PC-9 (cell line): ENCODE data around the gene COG4. TPM values are rescaled to one million over a fixed set of nuclear protein-coding genes. Genes with fewer than 3 reads are reported as not detected.
A peak's percentile ranks its signal among the peaks of the same experiment; 100 is the strongest.
"Not testable (repeated sequence)": the region's sequence is repeated elsewhere in the genome, so short reads cannot be mapped to it uniquely, and the experiment has no call there.

Experiments used
- BruUV-seq: library from RNA; stranded (reverse); fragments of 400-500 nt; replicated peaks from 2 replicates; lab custom pipeline; 2021; lab: Mats Ljungman, UMichigan
- CTCF ChIA-PET: fragments of 300-600 bp; sonication (Branson Sonifier 250); formaldehyde crosslinking; loops from one replicate; lab custom pipeline; 2022; ENCODE audit warnings: antibody characterized with exemption; lab: Charles Lee
- POLR2A ChIA-PET: fragments of 300-600 bp; sonication (Branson Sonifier 250); formaldehyde crosslinking; loops from one replicate; lab custom pipeline; 2022; ENCODE audit warnings: antibody characterized with exemption; ENCODE audit not compliant: unreplicated experiment; lab: Charles Lee
- DNase-seq, 2 experiments: peaks; one replicate each; pipeline versions ENCODE4 v3.0.0 to v3.0.0-alpha.2; 2015 to 2022; ENCODE audit warnings: mixed read lengths in 1 of 2
- H2AFZ ChIP-seq: fragments of 200-600 bp; sonication (generic); 2 replicates; pipeline ENCODE4 v1.8.1; 2017; ENCODE audit warnings: antibody characterized with exemption
- H3F3A ChIP-seq: fragments of 200-600 bp; sonication (generic); 2 replicates; pipeline ENCODE4 v1.8.1; 2017; ENCODE audit warnings: antibody characterized with exemption, mild to moderate bottlenecking, low read depth; ENCODE audit not compliant: insufficient read depth
- H3K27ac ChIP-seq: fragments of 200-600 bp; sonication (generic); 2 replicates; pipeline ENCODE4 v1.6.1; 2016; ENCODE audit warnings: mixed run types
- H3K27me3 ChIP-seq: fragments of 200-600 bp; sonication (generic); 2 replicates; pipeline ENCODE4 v1.6.1; 2016; ENCODE audit warnings: low read depth, mixed run types; ENCODE audit not compliant: insufficient read depth
- H3K36me3 ChIP-seq: fragments of 200-600 bp; sonication (generic); 2 replicates; pipeline ENCODE4 v1.6.1; 2016; ENCODE audit warnings: low read depth, mixed run types
- H3K4me1 ChIP-seq: fragments of 200-600 bp; sonication (generic); replicated peaks from 2 replicates; pipeline ENCODE4 v1.6.1; 2016; ENCODE audit warnings: mixed run types; ENCODE audit not compliant: insufficient read depth
- H3K4me2 ChIP-seq: fragments of 200-600 bp; sonication (generic); 2 replicates; pipeline ENCODE4 v1.6.1; 2017; ENCODE audit warnings: mixed run types
- H3K4me3 ChIP-seq: fragments of 200-600 bp; sonication (generic); 2 replicates; pipeline ENCODE4 v1.6.1; 2016; ENCODE audit warnings: mixed run types
- H3K79me2 ChIP-seq: fragments of 200-600 bp; sonication (generic); 2 replicates; pipeline ENCODE4 v1.6.1; 2017; ENCODE audit warnings: low read depth, mixed run types
- H3K9me2 ChIP-seq: fragments of 200-600 bp; sonication (generic); 2 replicates; pipeline ENCODE4 v1.8.1; 2017; ENCODE audit warnings: mild to moderate bottlenecking; ENCODE audit not compliant: insufficient read depth
- H3K9me3 ChIP-seq: fragments of 200-600 bp; sonication (generic); 2 replicates; pipeline ENCODE4 v1.8.1; 2016; ENCODE audit warnings: low read depth; ENCODE audit not compliant: insufficient read depth
- H4K20me1 ChIP-seq: fragments of 200-600 bp; sonication (generic); 2 replicates; pipeline ENCODE4 v1.8.1; 2017; ENCODE audit not compliant: insufficient read depth
- CTCF ChIP-seq: fragments of 200-600 bp; sonication (generic); conservative IDR thresholded peaks from 2 replicates; pipeline ENCODE4 v1.6.1; 2017; ENCODE audit warnings: mixed run types, antibody characterized with exemption, mild to moderate bottlenecking, moderate library complexity
- EZH2 ChIP-seq: fragments of 200-600 bp; sonication (generic); IDR thresholded peaks from 2 replicates; pipeline ENCODE4 v1.8.0; 2017; ENCODE audit warnings: antibody characterized with exemption, low read depth
- intact Hi-C: fragments of 100-400 bp; cut with micrococcal nuclease; formaldehyde crosslinking; loops from one replicate; pipeline ENCODE4 v1.10.0; 2022; ENCODE audit not compliant: unreplicated experiment
- total RNA-seq: library from RNA; stranded (reverse); gene quantifications from 2 replicates; pipeline ENCODE4 v1.2.3, GENCODE V29; 2021

Gene COG4
- total RNA-seq, 1 experiment from 2014 or later, result 61.1 TPM

GRCh38 chr16:70454222-70455034 lies 68.9 kb downstream of the COG4 start, which contains the start of gene FCSK:
Gene FCSK (plus strand): TSS chr16:70454595. CDS start chr16:70463191, 8,596 bp downstream.
- ChIA-PET CTCF (no interaction called here), POLR2A (interaction anchor here (0.5 kb wide), 1 partner anchor 835 kb away, joined by 5 read pairs; the partner anchor contains the start of gene CMTR2)
- H3K27ac ChIP-seq, result peak within 1 kb of the TSS; percentile 89
- H3K9me2 ChIP-seq, result no peaks in the 10 kb centered on the region
- peaks cover 5% of the 10 kb centered on the region; the same call in 1 of the 2 replicates for H3F3A ChIP-seq
- H4K20me1 ChIP-seq, result no peaks in the 10 kb centered on the region
- peak within 1 kb of the TSS; percentile 96 for H3K4me3 ChIP-seq
- TF ChIP-seq CTCF (no peak), EZH2 (no peak)
- intact Hi-C loops, result loop anchor here (1.0 to 2.0 kb wide), 3 partner anchors 16 to 74 kb away; partner anchors contain the start of gene ST3GAL2
- H3K4me2 ChIP-seq, result peak within 1 kb of the TSS; percentile 96
- H3K4me1 ChIP-seq, result peaks cover 14% of the 10 kb centered on the region
- H3K27me3 ChIP-seq, result no peaks in the 10 kb centered on the region
- peak within 1 kb of the TSS; percentile 99 for H2AFZ ChIP-seq
- H3K79me2 ChIP-seq, result 0 out of 2 replicates have a peak, but pooled peaks cover 8% of the 10 kb centered on the region
- no peaks in the 10 kb centered on the region for H3K9me3 ChIP-seq
- BruUV-seq, result no TSS peak
- H3K36me3 ChIP-seq, result no peaks in the 10 kb centered on the region
- peak in 1 of 2 experiments; percentile 67 for DNase-seq

- peak overlapping the region; percentile 99 for H2AFZ ChIP-seq
- H3K4me1 ChIP-seq, result peaks cover 14% of the 10 kb centered on the region
- no TSS peak for BruUV-seq
- no peaks in the 10 kb centered on the region for H3K9me2 ChIP-seq
- H3K27ac ChIP-seq, result peak overlapping the region; percentile 89
- intact Hi-C loops, result loop anchor here (1.0 to 2.0 kb wide), 3 partner anchors 15 to 73 kb away; partner anchors contain the start of gene ST3GAL2
- H3F3A ChIP-seq, result peaks cover 5% of the 10 kb centered on the region; the same call in 1 of the 2 replicates
- peak overlapping the region; percentile 96 for H3K4me3 ChIP-seq
- CTCF ChIA-PET, result no interaction called here
- H3K4me2 ChIP-seq, result peak overlapping the region; percentile 96
- TF ChIP-seq CTCF (no peak), EZH2 (no peak)
- no peaks in the 10 kb centered on the region for H3K27me3 ChIP-seq
- H3K9me3 ChIP-seq, result no peaks in the 10 kb centered on the region
- no peaks in the 10 kb centered on the region for H4K20me1 ChIP-seq
- POLR2A ChIA-PET, result interaction anchor here (0.5 to 0.8 kb wide), 2 partner anchors 73 to 835 kb away, joined by 5 to 17 read pairs; partner anchors contain the start of gene CMTR2
- H3K36me3 ChIP-seq, result no peaks in the 10 kb centered on the region
- 0 out of 2 replicates have a peak, but pooled peaks cover 8% of the 10 kb centered on the region for H3K79me2 ChIP-seq
- no peak for DNase-seq
Measured at GRCh38 chr16:70453892-70454221, 69.5 kb downstream of the COG4 start.

GRCh38 chr16:70453117-70453891 lies 70.0 kb downstream of the COG4 start:
- Histone ChIP-seq H3K9me3 (no peaks in the 10 kb centered on the region), H3F3A (peaks cover 5% of the 10 kb centered on the region; the same call in 1 of the 2 replicates), H3K4me1 (peaks cover 14% of the 10 kb centered on the region), H3K4me3 (peak overlapping the region; percentile 96), H3K36me3 (no peaks in the 10 kb centered on the region), H3K9me2 (no peaks in the 10 kb centered on the region), H3K4me2 (peak overlapping the region; percentile 96), H3K27me3 (no peaks in the 10 kb centered on the region), H3K79me2 (0 out of 2 replicates have a peak, but pooled peaks cover 8% of the 10 kb centered on the region), H2AFZ (peak overlapping the region; percentile 99), H3K27ac (peak overlapping the region; percentile 89), H4K20me1 (no peaks in the 10 kb centered on the region)
- ChIA-PET POLR2A (interaction anchor here (0.5 to 0.8 kb wide), 2 partner anchors 72 to 836 kb away, joined by 5 to 17 read pairs; partner anchors contain the start of gene CMTR2), CTCF (no interaction called here)
- no peak for TF ChIP-seq EZH2
- TF ChIP-seq CTCF, result no peak
- BruUV-seq, result no TSS peak
- DNase-seq, result no peak
- intact Hi-C loops, result no loop called here

GRCh38 chr16:70451004-70451340 lies 72.4 kb downstream of the COG4 start:
- BruUV-seq, H3K36me3 ChIP-seq, H2AFZ ChIP-seq, DNase-seq, H3K4me2 ChIP-seq, H3K27ac ChIP-seq, intact Hi-C loops, H3K79me2 ChIP-seq, POLR2A ChIA-PET, H3F3A ChIP-seq, H3K9me3 ChIP-seq, CTCF ChIA-PET, H4K20me1 ChIP-seq, H3K9me2 ChIP-seq, H3K27me3 ChIP-seq, H3K4me3 ChIP-seq: not testable (repeated sequence)
- peaks cover 13% of the 10 kb centered on the region for H3K4me1 ChIP-seq
